C4-2B (cell line): ENCODE data around the gene CLEC4C.
"Not testable (repeated sequence)": the region's sequence is repeated elsewhere in the genome, so short reads cannot be mapped to it uniquely, and the experiment has no call there.

Experiments
- H3K27ac ChIP-seq: fragments of 450-650 bp; 2 replicates; pipeline ENCODE4 v1.5.1; 2017
- CTCF ChIP-seq: fragments of 450-650 bp; conservative IDR thresholded peaks from 2 replicates; pipeline ENCODE4 v1.5.1; 2017; ENCODE audit warnings: mild to moderate bottlenecking
- ZFX ChIP-seq: fragments of 450-650 bp; IDR thresholded peaks from 2 replicates; pipeline ENCODE4 v1.6.1; 2017

The CLEC4C gene

GRCh38 chr12:7749442-7749841 lies 2.3 kb upstream of the CLEC4C start:
- no peak overlapping the region for H3K27ac ChIP-seq
- no peak for TF ChIP-seq CTCF
- TF ChIP-seq ZFX, result no peak

GRCh38 chr12:7748852-7749251 lies 1.7 kb upstream of the CLEC4C start:
- TF ChIP-seq CTCF (no peak), ZFX (no peak)
- H3K27ac ChIP-seq, result no peak overlapping the region

GRCh38 chr12:7732993-7733392 lies 14.2 kb downstream of the CLEC4C start:
- H3K27ac ChIP-seq, result no peak overlapping the region; the same call in 1 of the 2 replicates
- TF ChIP-seq CTCF (no peak), ZFX (no peak)

- no peak overlapping the region for H3K27ac ChIP-seq
- TF ChIP-seq CTCF, result no peak
- no peak for TF ChIP-seq ZFX
Measured at GRCh38 chr12:7731486-7731885, 15.7 kb downstream of the CLEC4C start.

- not testable (repeated sequence) for H3K27ac ChIP-seq
Measured at GRCh38 chr12:7730984-7731383, 16.2 kb downstream of the CLEC4C start.

GRCh38 chr12:7729746-7730145 lies 17.4 kb downstream of the CLEC4C start:
- TF ChIP-seq ZFX (no peak), CTCF (no peak)
- H3K27ac ChIP-seq, result no peak overlapping the region

GRCh38 chr12:7723926-7724325 lies 23.2 kb downstream of the CLEC4C start:
- H3K27ac ChIP-seq, result no peak overlapping the region
- no peak for TF ChIP-seq ZFX
- no peak for TF ChIP-seq CTCF

GRCh38 chr12:7719946-7720730 lies 27.0 kb downstream of the CLEC4C start:
- no peak overlapping the region for H3K27ac ChIP-seq
- TF ChIP-seq ZFX, result no peak
